VCaP (cell line): ENCODE measurements around the gene CALML3.

ENCODE experiments used
- H3K27ac ChIP-seq: fragments of 450-650 bp; 2 replicates; pipeline ENCODE4 v1.5.1; 2017
- TF ChIP-seq, protein P1 (sequence below): fragments of 450-650 bp; conservative IDR thresholded peaks from 2 replicates; pipeline ENCODE4 v1.5.1; 2017; ENCODE audit warnings: mild to moderate bottlenecking, moderate library complexity

CALML3 gene

DNA sequence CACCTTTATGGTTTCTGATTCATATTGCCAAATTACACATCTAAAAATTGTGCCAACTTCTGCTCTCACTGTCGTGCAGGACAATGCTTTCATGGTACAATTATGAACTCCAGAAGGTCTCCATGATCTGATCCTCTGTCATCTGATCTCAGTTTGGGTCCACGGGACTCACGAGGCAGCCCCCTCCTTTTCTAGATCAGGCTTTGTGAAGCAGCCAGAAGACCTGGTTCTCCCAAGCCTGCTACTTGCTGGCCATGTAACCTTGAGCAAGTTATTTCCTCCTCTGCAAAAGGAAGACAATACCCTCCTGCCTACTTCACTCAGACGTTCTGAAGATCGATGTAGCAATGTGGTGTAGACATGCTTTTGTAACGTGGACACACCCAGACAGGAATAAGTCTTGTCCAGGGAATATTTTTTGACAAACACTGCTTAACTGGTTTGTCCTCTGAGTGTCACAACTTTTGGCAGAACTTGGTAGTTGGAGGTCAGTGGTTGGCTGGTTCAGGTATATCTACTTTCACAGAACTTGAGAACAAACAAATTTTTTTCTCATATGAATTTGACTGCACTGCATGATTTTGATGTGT, 19.6 kb downstream of the CALML3 start:
- TF ChIP-seq, protein P1, sequence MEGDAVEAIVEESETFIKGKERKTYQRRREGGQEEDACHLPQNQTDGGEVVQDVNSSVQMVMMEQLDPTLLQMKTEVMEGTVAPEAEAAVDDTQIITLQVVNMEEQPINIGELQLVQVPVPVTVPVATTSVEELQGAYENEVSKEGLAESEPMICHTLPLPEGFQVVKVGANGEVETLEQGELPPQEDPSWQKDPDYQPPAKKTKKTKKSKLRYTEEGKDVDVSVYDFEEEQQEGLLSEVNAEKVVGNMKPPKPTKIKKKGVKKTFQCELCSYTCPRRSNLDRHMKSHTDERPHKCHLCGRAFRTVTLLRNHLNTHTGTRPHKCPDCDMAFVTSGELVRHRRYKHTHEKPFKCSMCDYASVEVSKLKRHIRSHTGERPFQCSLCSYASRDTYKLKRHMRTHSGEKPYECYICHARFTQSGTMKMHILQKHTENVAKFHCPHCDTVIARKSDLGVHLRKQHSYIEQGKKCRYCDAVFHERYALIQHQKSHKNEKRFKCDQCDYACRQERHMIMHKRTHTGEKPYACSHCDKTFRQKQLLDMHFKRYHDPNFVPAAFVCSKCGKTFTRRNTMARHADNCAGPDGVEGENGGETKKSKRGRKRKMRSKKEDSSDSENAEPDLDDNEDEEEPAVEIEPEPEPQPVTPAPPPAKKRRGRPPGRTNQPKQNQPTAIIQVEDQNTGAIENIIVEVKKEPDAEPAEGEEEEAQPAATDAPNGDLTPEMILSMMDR: no peak
- peak overlapping the region; percentile 99 for H3K27ac ChIP-seq

DNA sequence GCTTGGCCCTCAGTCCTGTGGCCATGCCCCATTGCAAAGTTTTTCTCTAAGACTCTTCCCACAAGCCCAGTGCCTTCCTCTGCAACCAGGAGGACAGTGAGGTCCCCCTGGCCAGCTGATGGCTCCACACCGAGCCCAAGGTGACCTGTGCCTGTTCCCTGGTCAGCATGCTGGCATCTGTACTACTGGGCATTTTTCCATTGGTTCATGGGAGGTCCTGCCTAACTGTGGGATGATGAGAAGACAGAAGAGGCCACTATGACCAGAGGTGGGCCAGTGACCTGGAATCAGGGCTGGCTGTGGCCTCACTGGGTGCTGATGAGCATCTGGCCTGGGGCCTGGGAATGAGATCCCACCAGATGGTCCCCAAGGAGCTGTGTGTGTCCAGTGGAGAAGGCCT, 20.2 kb downstream of the CALML3 start:
- TF ChIP-seq, protein P1: no peak
- H3K27ac ChIP-seq: peak overlapping the region; percentile 99

DNA sequence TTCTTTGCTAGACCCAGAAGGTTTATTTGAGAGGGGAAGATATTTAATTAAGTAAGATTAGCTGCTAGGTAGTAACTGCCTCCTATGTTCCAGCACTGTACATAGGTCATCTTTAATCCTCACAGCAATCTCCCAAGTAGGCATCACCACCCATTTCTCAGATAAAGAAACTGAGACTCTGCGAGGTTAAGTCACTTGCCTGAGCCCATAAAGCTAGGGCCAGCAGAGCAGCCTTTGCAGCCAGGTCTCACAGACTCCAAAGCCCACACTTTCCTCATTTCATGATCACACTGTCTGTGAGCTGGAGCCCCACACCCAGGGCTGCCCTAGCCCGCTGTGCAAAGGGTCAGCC, 20.6 kb downstream of the CALML3 start:
- TF ChIP-seq, protein P1: no peak
- H3K27ac ChIP-seq: peak overlapping the region; percentile 99

DNA sequence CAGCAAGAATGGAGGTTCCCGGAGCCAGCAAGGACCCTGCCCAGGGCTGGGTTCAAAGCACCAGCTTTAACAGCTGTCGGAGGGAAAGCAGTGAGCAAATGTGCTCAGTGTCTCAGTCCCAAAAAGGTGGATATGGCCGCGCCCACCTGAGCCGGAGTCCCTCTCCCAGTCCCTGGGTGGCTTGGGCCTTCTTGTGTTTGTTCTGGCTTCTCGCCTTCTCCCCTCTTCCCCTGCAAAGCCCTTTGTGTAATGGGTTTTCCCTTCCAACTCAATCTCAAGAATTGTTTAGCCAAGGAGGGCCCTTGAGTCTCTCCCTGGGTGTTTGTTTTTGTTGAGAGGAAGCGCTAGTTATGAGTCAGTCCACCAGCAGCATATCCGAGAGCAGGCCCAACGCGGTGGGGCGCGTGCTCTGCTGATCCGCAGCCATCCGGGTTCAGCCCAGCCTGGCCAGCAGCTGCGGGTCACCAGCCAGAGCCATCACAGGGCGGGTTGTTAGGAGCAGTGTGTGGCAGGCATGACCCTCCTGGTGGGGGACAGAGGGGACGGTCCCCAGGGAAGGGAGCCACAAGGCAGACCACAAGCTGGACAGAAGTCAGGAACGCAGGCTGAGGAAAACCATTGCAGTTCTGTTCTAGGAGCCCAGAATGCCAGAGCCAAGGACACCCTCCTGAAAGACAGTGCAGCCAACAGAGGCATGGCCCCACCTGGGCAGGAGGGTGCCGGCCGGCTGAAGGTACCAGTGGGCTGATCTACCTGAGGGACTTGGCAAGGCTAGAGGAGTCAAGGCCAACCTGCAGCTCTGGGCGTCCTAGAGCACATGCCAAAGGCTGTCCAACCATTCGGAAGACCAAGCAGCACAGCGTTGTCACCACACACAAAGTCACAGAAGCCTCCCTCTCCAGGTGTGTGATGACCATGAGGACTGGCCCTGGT, 21.3 kb downstream of the CALML3 start:
- H3K27ac ChIP-seq: peak overlapping the region; percentile 99

DNA sequence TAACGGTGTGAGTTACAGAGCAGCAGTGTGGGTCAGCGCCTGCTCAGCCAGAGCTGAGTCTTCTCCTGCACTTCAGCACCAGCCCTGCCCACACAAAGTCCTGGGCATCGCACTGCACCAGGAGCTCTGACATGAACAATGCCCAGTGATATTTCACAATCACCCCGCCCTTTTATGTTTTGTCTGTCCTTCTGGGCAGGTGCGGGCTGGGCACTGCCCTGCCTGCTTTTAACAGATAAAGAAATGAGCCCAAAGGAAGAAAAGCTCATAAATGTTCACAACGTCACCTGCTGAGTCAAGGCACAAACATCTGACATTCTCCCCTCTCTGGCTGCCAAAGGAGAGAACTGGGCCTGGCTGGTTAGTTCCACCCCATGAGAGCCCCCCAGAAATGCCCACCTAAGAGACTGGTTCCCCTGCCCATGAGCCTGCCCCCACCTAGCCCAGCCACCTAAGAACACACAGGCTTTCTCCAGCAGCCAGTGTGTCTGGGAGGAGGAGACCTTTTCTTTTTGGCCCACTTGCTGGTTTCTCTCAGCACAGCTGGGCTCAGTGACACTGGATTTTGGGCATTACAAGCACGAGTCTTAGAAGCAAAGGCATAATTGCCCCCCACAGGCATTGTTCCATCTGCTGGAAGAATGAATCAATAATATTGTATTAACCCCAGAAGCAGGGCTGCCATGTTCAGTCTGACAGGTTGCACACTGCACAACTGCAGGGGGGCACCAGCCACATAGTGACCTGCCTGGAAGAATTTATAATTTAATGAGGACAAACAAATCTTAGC, 22.3 kb downstream of the CALML3 start:
- TF ChIP-seq, protein P1: no peak
- peak overlapping the region; percentile 99 for H3K27ac ChIP-seq

More for the DNA sequence above, 21.3 kb downstream of the CALML3 start:
- TF ChIP-seq, protein P1: no peak

DNA sequence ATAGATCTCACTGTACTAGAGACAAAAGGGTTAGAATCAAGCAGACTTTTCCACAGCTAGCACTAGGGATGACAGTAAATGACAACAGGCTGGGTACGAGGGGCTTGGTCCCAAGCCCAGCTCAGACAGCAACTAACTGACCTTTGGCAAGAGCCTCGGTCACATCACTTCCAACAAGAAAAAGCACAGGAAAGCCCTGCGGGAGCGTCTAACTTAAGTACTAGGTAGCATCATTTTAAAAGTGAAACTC, 22.8 kb downstream of the CALML3 start:
- TF ChIP-seq, protein P1: no peak
- peak overlapping the region; percentile 99 for H3K27ac ChIP-seq
